K562 (cell line): ENCODE measurements around the gene PPP4C. TPM values are rescaled to one million over a fixed set of nuclear protein-coding genes. Genes with fewer than 3 reads are reported as not detected.

ENCODE experiments used
- ILK ChIP-seq: fragments of 450-650 bp; IDR thresholded peaks from 2 replicates; pipeline ENCODE4 v1.6.1; 2016; ENCODE audit warnings: missing genetic modification characterization, low read depth, mild to moderate bottlenecking, missing compliant biosample characterization, moderate library complexity, borderline replicate concordance
- MTA3 ChIP-seq: fragments of 450-650 bp; formaldehyde crosslinking; IDR thresholded peaks from 2 replicates; pipeline ENCODE4 v1.6.1; 2017; ENCODE audit warnings: mild to moderate bottlenecking, borderline replicate concordance
- NFE2 ChIP-seq: IDR thresholded peaks from 2 replicates; pipeline ENCODE4 v1.6.1; 2014; ENCODE audit warnings: antibody characterized with exemption, low read depth
- OTX1 ChIP-seq: fragments of 450-650 bp; formaldehyde crosslinking; IDR thresholded peaks from 2 replicates; pipeline ENCODE4 v1.4.0; 2022; ENCODE audit warnings: mild to moderate bottlenecking
- POLR2B ChIP-seq: fragments of 450-650 bp; IDR thresholded peaks from 2 replicates; pipeline ENCODE4 v1.6.1; 2018; ENCODE audit warnings: low read depth; ENCODE audit not compliant: partially characterized antibody
- RAD21 ChIP-seq, 2 experiments: fragments of 250-450 bp in 1 of 2; fragments of 450-650 bp in 1 of 2; sonication (Bioruptor Pico) in 1 of 2; formaldehyde crosslinking in 1 of 2; IDR thresholded peaks in 1 of 2; conservative IDR thresholded peaks in 1 of 2; 2 replicates each; pipeline versions ENCODE4 v1.4.0 to v1.8.0; 2020 to 2022; ENCODE audit warnings: mild to moderate bottlenecking in 2 of 2, moderate library complexity in 1 of 2
- SLC30A9 ChIP-seq: fragments of 250-450 bp; sonication (Bioruptor Pico); IDR thresholded peaks from 2 replicates; pipeline ENCODE4 v1.8.0; 2022; ENCODE audit warnings: mild to moderate bottlenecking, moderate library complexity
- ZBTB33 ChIP-seq: sonication (generic); formaldehyde crosslinking; IDR thresholded peaks from 2 replicates; pipeline ENCODE4 v1.8.1; 2023; ENCODE audit warnings: mild to moderate bottlenecking, missing genetic modification reagents
- ZNF232 ChIP-seq: sonication (generic); formaldehyde crosslinking; IDR thresholded peaks from 2 replicates; pipeline ENCODE4 v1.8.0; 2022; ENCODE audit warnings: mild to moderate bottlenecking, missing genetic modification reagents
- polyA plus RNA-seq, 8 experiments: library from polyadenylated mRNA; depleted of rRNA in 4 of 8; stranded (reverse) in 5 of 8; unstranded in 3 of 8; fragments of >200 nt; fragmentation: Nextera tagmentation in 2 of 8; fragmentation: Illumina TruSeq in 1 of 8; extraction: Ambion mirVana in 2 of 8; extraction: Trizol in 1 of 8; gene quantifications; 2 replicates each; pipeline versions ENCODE4 v1.2.1 to v1.2.3, GENCODE V29; 2011 to 2014; ENCODE audit warnings: inconsistent platforms in 1 of 8, missing spikeins in 1 of 8
- total RNA-seq, 7 experiments: library from RNA; depleted of rRNA in 6 of 7; stranded (reverse); fragments of >200 nt in 6 of 7; fragmentation: Illumina TruSeq in 2 of 7; extraction: Trizol in 2 of 7; gene quantifications; 2 replicates each; pipeline versions ENCODE4 v1.2.1 to v1.2.3, GENCODE V29; 2011 to 2021; ENCODE audit warnings: low replicate concordance in 1 of 7
- TF ChIP-seq, protein P1 (sequence below): sonication (generic); IDR thresholded peaks from 2 replicates; pipeline ENCODE4 v1.6.1; 2016
- TF ChIP-seq, protein P2 (sequence below): fragments of 200-800 bp; sonication (Bioruptor generic); IDR thresholded peaks from 2 replicates; pipeline ENCODE4 v1.6.1; 2017; ENCODE audit warnings: missing genetic modification characterization, missing compliant biosample characterization
- TF ChIP-seq, protein P3 (sequence below): fragments of 150-350 bp; conservative IDR thresholded peaks from 2 replicates; pipeline ENCODE4 v1.6.1; 2014; ENCODE audit warnings: low read length
- TF ChIP-seq, protein P4 (sequence below): fragments of 250-450 bp; sonication (Bioruptor Pico); IDR thresholded peaks from 2 replicates; pipeline ENCODE4 v1.8.0; 2021; ENCODE audit warnings: moderate library complexity, mild to moderate bottlenecking, inconsistent platforms
- TF ChIP-seq, protein P5 (sequence below): fragments of 250-450 bp; sonication (Bioruptor Pico); IDR thresholded peaks from 2 replicates; pipeline ENCODE4 v1.8.0; 2021; ENCODE audit warnings: mild to moderate bottlenecking, moderate library complexity

PPP4C gene
- total and polyA plus RNA-seq, 9 of the 15 experiments (the other 6 are each of a cell fraction or from before 2014, with no cell fraction given): 3.5 to 183 (median 131) TPM

- TF ChIP-seq RAD21 (CRISPR knock-in tag; conservative IDR thresholded peaks at IDR 0.05 in 1 of 2, IDR thresholded peaks at IDR 0.05 in 1 of 2) (peak; percentile 23 to 62; a peak in 3 of 4 replicates), POLR2B (no peak), ZBTB33 (CRISPR knock-in tag) (no peak), ZNF232 (no peak), SLC30A9 (no peak), MTA3 (0 out of 2 replicates have a peak, but pooled peaks have one; percentile 34), NFE2 (no peak), OTX1 (CRISPR knock-in tag) (no peak), ILK (tag) (no peak)
- TF ChIP-seq, protein P1, sequence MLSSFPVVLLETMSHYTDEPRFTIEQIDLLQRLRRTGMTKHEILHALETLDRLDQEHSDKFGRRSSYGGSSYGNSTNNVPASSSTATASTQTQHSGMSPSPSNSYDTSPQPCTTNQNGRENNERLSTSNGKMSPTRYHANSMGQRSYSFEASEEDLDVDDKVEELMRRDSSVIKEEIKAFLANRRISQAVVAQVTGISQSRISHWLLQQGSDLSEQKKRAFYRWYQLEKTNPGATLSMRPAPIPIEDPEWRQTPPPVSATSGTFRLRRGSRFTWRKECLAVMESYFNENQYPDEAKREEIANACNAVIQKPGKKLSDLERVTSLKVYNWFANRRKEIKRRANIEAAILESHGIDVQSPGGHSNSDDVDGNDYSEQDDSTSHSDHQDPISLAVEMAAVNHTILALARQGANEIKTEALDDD: no peak
- TF ChIP-seq, protein P2, sequence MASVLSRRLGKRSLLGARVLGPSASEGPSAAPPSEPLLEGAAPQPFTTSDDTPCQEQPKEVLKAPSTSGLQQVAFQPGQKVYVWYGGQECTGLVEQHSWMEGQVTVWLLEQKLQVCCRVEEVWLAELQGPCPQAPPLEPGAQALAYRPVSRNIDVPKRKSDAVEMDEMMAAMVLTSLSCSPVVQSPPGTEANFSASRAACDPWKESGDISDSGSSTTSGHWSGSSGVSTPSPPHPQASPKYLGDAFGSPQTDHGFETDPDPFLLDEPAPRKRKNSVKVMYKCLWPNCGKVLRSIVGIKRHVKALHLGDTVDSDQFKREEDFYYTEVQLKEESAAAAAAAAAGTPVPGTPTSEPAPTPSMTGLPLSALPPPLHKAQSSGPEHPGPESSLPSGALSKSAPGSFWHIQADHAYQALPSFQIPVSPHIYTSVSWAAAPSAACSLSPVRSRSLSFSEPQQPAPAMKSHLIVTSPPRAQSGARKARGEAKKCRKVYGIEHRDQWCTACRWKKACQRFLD (CRISPR knock-in tag): no peak
- TF ChIP-seq, protein P3, sequence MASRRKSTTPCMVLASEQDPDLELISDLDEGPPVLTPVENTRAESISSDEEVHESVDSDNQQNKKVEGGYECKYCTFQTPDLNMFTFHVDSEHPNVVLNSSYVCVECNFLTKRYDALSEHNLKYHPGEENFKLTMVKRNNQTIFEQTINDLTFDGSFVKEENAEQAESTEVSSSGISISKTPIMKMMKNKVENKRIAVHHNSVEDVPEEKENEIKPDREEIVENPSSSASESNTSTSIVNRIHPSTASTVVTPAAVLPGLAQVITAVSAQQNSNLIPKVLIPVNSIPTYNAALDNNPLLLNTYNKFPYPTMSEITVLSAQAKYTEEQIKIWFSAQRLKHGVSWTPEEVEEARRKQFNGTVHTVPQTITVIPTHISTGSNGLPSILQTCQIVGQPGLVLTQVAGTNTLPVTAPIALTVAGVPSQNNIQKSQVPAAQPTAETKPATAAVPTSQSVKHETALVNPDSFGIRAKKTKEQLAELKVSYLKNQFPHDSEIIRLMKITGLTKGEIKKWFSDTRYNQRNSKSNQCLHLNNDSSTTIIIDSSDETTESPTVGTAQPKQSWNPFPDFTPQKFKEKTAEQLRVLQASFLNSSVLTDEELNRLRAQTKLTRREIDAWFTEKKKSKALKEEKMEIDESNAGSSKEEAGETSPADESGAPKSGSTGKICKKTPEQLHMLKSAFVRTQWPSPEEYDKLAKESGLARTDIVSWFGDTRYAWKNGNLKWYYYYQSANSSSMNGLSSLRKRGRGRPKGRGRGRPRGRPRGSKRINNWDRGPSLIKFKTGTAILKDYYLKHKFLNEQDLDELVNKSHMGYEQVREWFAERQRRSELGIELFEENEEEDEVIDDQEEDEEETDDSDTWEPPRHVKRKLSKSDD: no peak
- TF ChIP-seq, protein P4, sequence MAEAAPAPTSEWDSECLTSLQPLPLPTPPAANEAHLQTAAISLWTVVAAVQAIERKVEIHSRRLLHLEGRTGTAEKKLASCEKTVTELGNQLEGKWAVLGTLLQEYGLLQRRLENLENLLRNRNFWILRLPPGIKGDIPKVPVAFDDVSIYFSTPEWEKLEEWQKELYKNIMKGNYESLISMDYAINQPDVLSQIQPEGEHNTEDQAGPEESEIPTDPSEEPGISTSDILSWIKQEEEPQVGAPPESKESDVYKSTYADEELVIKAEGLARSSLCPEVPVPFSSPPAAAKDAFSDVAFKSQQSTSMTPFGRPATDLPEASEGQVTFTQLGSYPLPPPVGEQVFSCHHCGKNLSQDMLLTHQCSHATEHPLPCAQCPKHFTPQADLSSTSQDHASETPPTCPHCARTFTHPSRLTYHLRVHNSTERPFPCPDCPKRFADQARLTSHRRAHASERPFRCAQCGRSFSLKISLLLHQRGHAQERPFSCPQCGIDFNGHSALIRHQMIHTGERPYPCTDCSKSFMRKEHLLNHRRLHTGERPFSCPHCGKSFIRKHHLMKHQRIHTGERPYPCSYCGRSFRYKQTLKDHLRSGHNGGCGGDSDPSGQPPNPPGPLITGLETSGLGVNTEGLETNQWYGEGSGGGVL: no peak
- TF ChIP-seq, protein P5, sequence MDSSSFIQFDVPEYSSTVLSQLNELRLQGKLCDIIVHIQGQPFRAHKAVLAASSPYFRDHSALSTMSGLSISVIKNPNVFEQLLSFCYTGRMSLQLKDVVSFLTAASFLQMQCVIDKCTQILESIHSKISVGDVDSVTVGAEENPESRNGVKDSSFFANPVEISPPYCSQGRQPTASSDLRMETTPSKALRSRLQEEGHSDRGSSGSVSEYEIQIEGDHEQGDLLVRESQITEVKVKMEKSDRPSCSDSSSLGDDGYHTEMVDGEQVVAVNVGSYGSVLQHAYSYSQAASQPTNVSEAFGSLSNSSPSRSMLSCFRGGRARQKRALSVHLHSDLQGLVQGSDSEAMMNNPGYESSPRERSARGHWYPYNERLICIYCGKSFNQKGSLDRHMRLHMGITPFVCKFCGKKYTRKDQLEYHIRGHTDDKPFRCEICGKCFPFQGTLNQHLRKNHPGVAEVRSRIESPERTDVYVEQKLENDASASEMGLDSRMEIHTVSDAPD: no peak
These were observed 20.7 kb upstream of the PPP4C start (continued) for GRCh38 chr16:30054959-30055553.
